ENCODE measurements around the gene CIZ1. TPM values are rescaled to one million over a fixed set of nuclear protein-coding genes. Genes with fewer than 3 reads are reported as not detected.
A peak's percentile ranks its signal among the peaks of the same experiment; 100 is the strongest.

Gene CIZ1
- total RNA-seq, 2 donors from 2014 or later, result 58.4 to 61.6 TPM

- 83 to 87% methylated on average over 6 to 20 of the region's 20 CpGs for WGBS, 2 donors
- intact Hi-C loops (cut with DNase I), result loop anchor here (10.0 kb wide), 1 partner anchor 175 kb away; no protein-coding TSS in a partner anchor
- Histone ChIP-seq H3K4me3 (no peak overlapping the region), H3K9me3 (no peaks in the 10 kb centered on the region), H3K27ac (peak overlapping the region; percentile 71 to 90 (median 74)), H3K36me3 (replicated peaks in 1 of 2; ENCODE audit: insufficient read depth in 1 of 2, low read depth in 2 of 2) (peaks cover 4 to 11% of the 10 kb centered on the region in 2 donors), H3K27me3 (no peaks in the 10 kb centered on the region), H3K4me1 (peaks cover 49% of the 10 kb centered on the region)
- TF ChIP-seq POLR2A (IDR thresholded peaks at IDR 0.05), result no peak
- no peak for TF ChIP-seq CTCF (IDR thresholded peaks at IDR 0.05)
- ATAC-seq (no peak), DNase-seq (peak in 2 of 4 donors; percentile 13 to 18)
Observed at GRCh38 chr9:128120061-128120740, 71.2 kb downstream of the CIZ1 start.

- TF ChIP-seq CTCF (IDR thresholded peaks at IDR 0.05) (no peak), POLR2A (IDR thresholded peaks at IDR 0.05) (no peak)
- ATAC-seq (peak; percentile 42), DNase-seq (peak; percentile 82 to 93 (median 88))
- Histone ChIP-seq H3K36me3 (replicated peaks in 1 of 2; ENCODE audit: insufficient read depth in 1 of 2, low read depth in 2 of 2) (peaks cover 2 to 11% of the 10 kb centered on the region in 2 donors), H3K4me1 (peaks cover 54% of the 10 kb centered on the region), H3K27ac (peak overlapping the region; percentile 62 to 90 (median 74)), H3K4me3 (no peak overlapping the region), H3K9me3 (no peaks in the 10 kb centered on the region), H3K27me3 (no peaks in the 10 kb centered on the region)
- intact Hi-C loops (cut with DNase I), result no loop called here
- 37 to 38% methylated on average over 14 to 15 of the region's 15 CpGs for WGBS, 2 donors
Observed at GRCh38 chr9:128118971-128119665, 72.3 kb downstream of the CIZ1 start.

- no peak for TF ChIP-seq CTCF (IDR thresholded peaks at IDR 0.05)
- no peak for TF ChIP-seq POLR2A (IDR thresholded peaks at IDR 0.05)
- no peaks in the 10 kb centered on the region for H3K27me3 ChIP-seq
- intact Hi-C loops (cut with DNase I), result no loop called here
- H3K36me3 ChIP-seq (replicated peaks in 1 of 2; ENCODE audit: insufficient read depth in 1 of 2, low read depth in 2 of 2), result peaks cover 0 to 7% of the 10 kb centered on the region in 2 donors
- H3K4me3 ChIP-seq, result no peak overlapping the region
- H3K9me3 ChIP-seq, result no peaks in the 10 kb centered on the region
- H3K4me1 ChIP-seq, result peaks cover 60% of the 10 kb centered on the region
- DNase-seq (peak in 2 of 4 donors; percentile 2 to 12), ATAC-seq (no peak)
- WGBS, 2 donors, result 37 to 41% methylated on average over 3 of the region's 3 CpGs
- H3K27ac ChIP-seq, result no peak overlapping the region
Observed at GRCh38 chr9:128118472-128118857, 72.9 kb downstream of the CIZ1 start.

DNA sequence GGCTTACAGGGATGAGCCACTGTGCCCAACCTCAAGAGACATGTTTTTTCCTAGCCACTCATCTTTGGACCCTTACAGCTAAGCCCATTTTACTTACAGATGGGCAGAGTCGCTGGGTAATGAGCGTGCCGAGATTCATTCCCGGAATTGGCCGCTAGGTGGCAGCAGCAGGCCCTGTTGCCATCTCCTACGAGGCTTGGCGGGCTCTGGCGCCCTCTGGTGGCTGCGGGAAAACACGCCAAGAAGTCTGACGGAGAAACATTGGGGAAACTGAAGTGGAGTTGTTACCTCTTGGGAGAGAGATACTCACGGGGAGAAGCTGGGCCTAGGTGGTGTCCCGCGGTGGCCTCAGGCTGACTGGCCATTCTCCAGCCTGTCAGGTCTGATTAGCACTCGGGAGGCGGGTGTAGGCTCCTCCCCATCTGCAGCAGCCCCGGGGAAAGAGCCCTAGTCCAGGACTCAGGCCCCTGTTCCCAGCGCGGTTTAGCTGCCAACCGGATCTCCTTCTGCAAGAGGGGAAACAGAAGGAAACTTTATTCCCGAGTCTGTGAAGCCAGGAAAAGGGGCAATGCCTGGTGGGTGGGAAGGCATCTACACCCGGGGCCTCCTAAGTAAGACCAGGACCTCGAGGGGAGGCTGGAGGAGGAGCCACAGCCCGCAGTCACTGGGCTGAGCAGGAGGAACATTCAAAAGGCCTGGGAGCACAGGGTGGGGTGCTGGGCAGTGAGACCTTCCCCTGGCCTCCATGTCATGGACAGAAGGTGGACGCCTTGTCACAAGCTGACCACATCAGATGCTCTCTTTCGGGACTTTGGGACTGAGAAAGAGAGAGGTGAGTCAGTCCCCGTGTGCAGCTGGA, 73.5 kb downstream of the CIZ1 start:
- WGBS, 2 donors, result 12 to 22% methylated on average over 18 to 27 of the region's 27 CpGs
- H3K27ac ChIP-seq, result no peak overlapping the region
- intact Hi-C loops (cut with DNase I), result no loop called here
- no peak overlapping the region for H3K4me3 ChIP-seq
- no peaks in the 10 kb centered on the region for H3K9me3 ChIP-seq
- H3K4me1 ChIP-seq, result peaks cover 62% of the 10 kb centered on the region
- no peaks in the 10 kb centered on the region for H3K27me3 ChIP-seq
- peak; percentile 99 to 100 (median 100) for TF ChIP-seq CTCF (IDR thresholded peaks at IDR 0.05)
- TF ChIP-seq POLR2A (IDR thresholded peaks at IDR 0.05), result no peak
- ATAC-seq (peak; percentile 64), DNase-seq (peak; percentile 93 to 97 (median 96))
- H3K36me3 ChIP-seq (replicated peaks in 1 of 2; ENCODE audit: insufficient read depth in 1 of 2, low read depth in 2 of 2), result peaks cover 0 to 7% of the 10 kb centered on the region in 2 donors
